ENCODE data around the gene OPN4. TPM values are rescaled to one million over a fixed set of nuclear protein-coding genes. Genes with fewer than 3 reads are reported as not detected.
A peak's percentile ranks its signal among the peaks of the same experiment; 100 is the strongest.

The OPN4 gene
- total RNA-seq, 2 donors from 2014 or later: not detected

- Histone ChIP-seq H3K36me3 (ENCODE audit: control insufficient read depth, insufficient read depth, low read length) (no peaks in the 10 kb centered on the region), H3K9ac (ENCODE audit: extremely low read depth, low read length, poor library complexity, severe bottlenecking) (no peak overlapping the region), H3K4me1 (ENCODE audit: control insufficient read depth, insufficient read depth, low read length) (no peaks in the 10 kb centered on the region), H3K4me3 (ENCODE audit: low read length) (no peak overlapping the region), H3K27me3 (ENCODE audit: control insufficient read depth, insufficient read depth, low read length, poor library complexity, severe bottlenecking) (no peaks in the 10 kb centered on the region), H3K9me3 (ENCODE audit: control insufficient read depth, low read length) (no peaks in the 10 kb centered on the region), H3K27ac (ENCODE audit: low read depth, low read length) (no peak overlapping the region)
- H3K27ac Mint-ChIP-seq: peak overlapping the region; percentile 44
- TF ChIP-seq, protein P1, sequence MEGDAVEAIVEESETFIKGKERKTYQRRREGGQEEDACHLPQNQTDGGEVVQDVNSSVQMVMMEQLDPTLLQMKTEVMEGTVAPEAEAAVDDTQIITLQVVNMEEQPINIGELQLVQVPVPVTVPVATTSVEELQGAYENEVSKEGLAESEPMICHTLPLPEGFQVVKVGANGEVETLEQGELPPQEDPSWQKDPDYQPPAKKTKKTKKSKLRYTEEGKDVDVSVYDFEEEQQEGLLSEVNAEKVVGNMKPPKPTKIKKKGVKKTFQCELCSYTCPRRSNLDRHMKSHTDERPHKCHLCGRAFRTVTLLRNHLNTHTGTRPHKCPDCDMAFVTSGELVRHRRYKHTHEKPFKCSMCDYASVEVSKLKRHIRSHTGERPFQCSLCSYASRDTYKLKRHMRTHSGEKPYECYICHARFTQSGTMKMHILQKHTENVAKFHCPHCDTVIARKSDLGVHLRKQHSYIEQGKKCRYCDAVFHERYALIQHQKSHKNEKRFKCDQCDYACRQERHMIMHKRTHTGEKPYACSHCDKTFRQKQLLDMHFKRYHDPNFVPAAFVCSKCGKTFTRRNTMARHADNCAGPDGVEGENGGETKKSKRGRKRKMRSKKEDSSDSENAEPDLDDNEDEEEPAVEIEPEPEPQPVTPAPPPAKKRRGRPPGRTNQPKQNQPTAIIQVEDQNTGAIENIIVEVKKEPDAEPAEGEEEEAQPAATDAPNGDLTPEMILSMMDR (conservative IDR thresholded peaks at IDR 0.05): no peak
- H3K36me3 Mint-ChIP-seq (ENCODE audit: low read depth): no peaks in the 10 kb centered on the region
- no peaks in the 10 kb centered on the region for H3K27me3 Mint-ChIP-seq (ENCODE audit: insufficient read depth)
- no peaks in the 10 kb centered on the region for H3K9me3 Mint-ChIP-seq
- H3K4me3 Mint-ChIP-seq: no peak overlapping the region
- peaks cover 17% of the 10 kb centered on the region for H3K4me1 Mint-ChIP-seq
- WGBS, 2 experiments (ENCODE audit: insufficient coverage in 1 of 2, insufficient read length in 1 of 2): 80 to 92% methylated on average over 1 to 12 of the region's 12 CpGs
- peak; percentile 73 for DNase-seq
These were observed 52.1 kb downstream of the OPN4 start for GRCh38 chr10:86706401-86706841.

DNA sequence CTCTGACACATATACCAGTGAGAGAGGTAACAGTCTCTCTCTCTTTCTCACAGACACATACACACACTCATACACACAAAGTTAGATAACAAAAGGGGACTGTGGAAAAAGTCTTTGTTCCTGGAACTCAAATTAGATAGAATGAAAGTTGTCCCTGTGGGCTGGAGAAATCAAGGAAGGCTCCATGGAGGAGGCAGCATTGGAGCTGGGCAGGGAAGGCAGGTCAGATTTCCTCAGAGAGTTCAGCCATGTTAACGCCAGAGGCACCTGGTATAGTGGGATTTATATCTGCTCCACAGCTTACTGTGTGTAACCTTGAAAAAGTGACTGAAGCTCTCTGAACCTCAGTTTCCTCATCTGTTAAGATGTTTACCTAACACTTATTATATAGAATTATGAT, 52.6 kb downstream of the OPN4 start:
- TF ChIP-seq, protein P1 (conservative IDR thresholded peaks at IDR 0.05): no peak
- peaks cover 17% of the 10 kb centered on the region for H3K4me1 Mint-ChIP-seq
- H3K4me3 Mint-ChIP-seq: no peak overlapping the region
- no peaks in the 10 kb centered on the region for H3K27me3 Mint-ChIP-seq (ENCODE audit: insufficient read depth)
- Histone ChIP-seq H3K36me3 (ENCODE audit: control insufficient read depth, insufficient read depth, low read length) (no peaks in the 10 kb centered on the region), H3K4me1 (ENCODE audit: control insufficient read depth, insufficient read depth, low read length) (no peaks in the 10 kb centered on the region), H3K4me3 (ENCODE audit: low read length) (no peak overlapping the region), H3K27me3 (ENCODE audit: control insufficient read depth, insufficient read depth, low read length, poor library complexity, severe bottlenecking) (no peaks in the 10 kb centered on the region), H3K27ac (ENCODE audit: low read depth, low read length) (no peak overlapping the region), H3K9me3 (ENCODE audit: control insufficient read depth, low read length) (no peaks in the 10 kb centered on the region), H3K9ac (ENCODE audit: extremely low read depth, low read length, poor library complexity, severe bottlenecking) (no peak overlapping the region)
- WGBS, 2 experiments (ENCODE audit: insufficient coverage in 1 of 2, insufficient read length in 1 of 2): 100% methylated on average over 1 of the region's 1 CpG; no CpG with 5 or more reads in 1 of the 2 experiments
- no peaks in the 10 kb centered on the region for H3K36me3 Mint-ChIP-seq (ENCODE audit: low read depth)
- DNase-seq: no peak
- peak overlapping the region; percentile 44 for H3K27ac Mint-ChIP-seq
- H3K9me3 Mint-ChIP-seq: no peaks in the 10 kb centered on the region

GRCh38 chr10:86707505-86707904, 53.2 kb downstream of the OPN4 start:
- H3K4me3 ChIP-seq (ENCODE audit: low read length): no peak overlapping the region
- Mint-ChIP-seq H3K36me3 (ENCODE audit: low read depth) (no peaks in the 10 kb centered on the region), H3K9me3 (no peaks in the 10 kb centered on the region), H3K4me3 (no peak overlapping the region), H3K27ac (no peak overlapping the region), H3K27me3 (ENCODE audit: insufficient read depth) (no peaks in the 10 kb centered on the region), H3K4me1 (peaks cover 21% of the 10 kb centered on the region)
- no peak overlapping the region for H3K9ac ChIP-seq (ENCODE audit: extremely low read depth, low read length, poor library complexity, severe bottlenecking)
- H3K27me3 ChIP-seq (ENCODE audit: control insufficient read depth, insufficient read depth, low read length, poor library complexity, severe bottlenecking): no peaks in the 10 kb centered on the region
- no peak overlapping the region for H3K27ac ChIP-seq (ENCODE audit: low read depth, low read length)
- TF ChIP-seq, protein P1 (conservative IDR thresholded peaks at IDR 0.05): no peak
- peak; percentile 63 for DNase-seq
- 61 to 74% methylated on average over 2 to 4 of the region's 4 CpGs for WGBS, 2 experiments (ENCODE audit: insufficient coverage in 1 of 2, insufficient read length in 1 of 2)
- no peaks in the 10 kb centered on the region for H3K4me1 ChIP-seq (ENCODE audit: control insufficient read depth, insufficient read depth, low read length)
- no peaks in the 10 kb centered on the region for H3K9me3 ChIP-seq (ENCODE audit: control insufficient read depth, low read length)
- no peaks in the 10 kb centered on the region for H3K36me3 ChIP-seq (ENCODE audit: control insufficient read depth, insufficient read depth, low read length)
